Spleen (tissue), 11 donors: ENCODE results near the gene CYP1A2. TPM values are rescaled to one million over a fixed set of nuclear protein-coding genes. Genes with fewer than 3 reads are reported as not detected.
A peak's percentile ranks its signal among the peaks of the same experiment; 100 is the strongest.

Source experiments
- DNase-seq: peaks from one replicate; pipeline ENCODE4 v3.0.0-alpha.2; 2020
- H3K27ac ChIP-seq, 8 donors: fragments of 200-600 bp; sonication (generic) in 7 of 8; 1 replicate in 4 of 8; 2 replicates in 4 of 8; pipeline versions ENCODE4 v1.5.0 to v1.8.0; 2016 to 2021; ENCODE audit warnings: inconsistent platforms in 4 of 8, mild to moderate bottlenecking in 4 of 8, moderate library complexity in 1 of 8
- H3K27me3 ChIP-seq, 7 donors: fragments of 200-600 bp; sonication (generic) in 6 of 7; replicated peaks in 1 of 7; 1 replicate in 4 of 7; 2 replicates in 3 of 7; pipeline versions ENCODE4 v1.5.0 to v1.8.0; 2016 to 2021; ENCODE audit warnings: inconsistent platforms in 3 of 7, mild to moderate bottlenecking in 1 of 7
- H3K36me3 ChIP-seq, 6 donors: fragments of 200-600 bp; sonication (generic) in 5 of 6; 1 replicate in 4 of 6; 2 replicates in 2 of 6; pipeline versions ENCODE4 v1.5.0 to v1.8.0; 2016 to 2021; ENCODE audit warnings: inconsistent platforms in 2 of 6
- H3K4me1 ChIP-seq, 6 donors: fragments of 200-600 bp; sonication (generic) in 5 of 6; 1 replicate in 3 of 6; 2 replicates in 3 of 6; pipeline versions ENCODE4 v1.5.0 to v1.8.0; 2016 to 2021; ENCODE audit warnings: inconsistent platforms in 3 of 6
- H3K4me3 ChIP-seq, 8 donors: fragments of 200-600 bp; sonication (generic) in 7 of 8; 1 replicate in 4 of 8; 2 replicates in 4 of 8; pipeline versions ENCODE4 v1.5.0 to v1.8.0; 2016 to 2021; ENCODE audit warnings: inconsistent platforms in 4 of 8, mild to moderate bottlenecking in 4 of 8, moderate library complexity in 2 of 8
- H3K9me3 ChIP-seq, 8 donors: fragments of 200-600 bp; sonication (generic) in 7 of 8; 1 replicate in 4 of 8; 2 replicates in 4 of 8; pipeline versions ENCODE4 v1.5.0 to v1.8.0; 2016 to 2021; ENCODE audit warnings: inconsistent platforms in 4 of 8
- POLR2A ChIP-seq, 3 donors: fragments of 450-650 bp; IDR thresholded peaks; one replicate each; pipeline ENCODE4 v1.5.1; 2017; ENCODE audit warnings: antibody characterized with exemption in 3 of 3, mild to moderate bottlenecking in 1 of 3
- POLR2AphosphoS5 ChIP-seq, 3 donors: sonication (generic); formaldehyde crosslinking; IDR thresholded peaks; one replicate each; pipeline ENCODE4 v1.5.1; 2017; ENCODE audit warnings: antibody characterized with exemption in 3 of 3
- WGBS, 5 donors: extraction: QIAGEN DNeasy Blood & Tissue Kit in 3 of 5; methylation state at CpG; one replicate each; pipeline versions ENCODE4 v1.1.5 to v1.1.7; 2013 to 2018; 5-methylcytosine and 5-hydroxymethylcytosine counted together
- intact Hi-C: fragments of 100-400 bp; cut with DNase I; formaldehyde crosslinking; loops from one replicate; pipeline ENCODE4 v1.15.0; 2023; ENCODE audit warnings: low total_unique reads
- polyA plus RNA-seq, 3 donors: library from polyadenylated mRNA; stranded (reverse); fragments of 200-250 nt; gene quantifications; one replicate each; pipeline ENCODE4 v1.2.1, GENCODE V29; 2013
- total RNA-seq, 7 donors: library from RNA; depleted of rRNA in 3 of 7; stranded (reverse); fragments of >200 nt in 3 of 7; fragmentation: NEBNext Ultra II Directional in 4 of 7; extraction: Animal tissue kit (Norgen Biotek cat#: 25700) in 4 of 7; gene quantifications; one replicate each; pipeline versions ENCODE4 v1.1.0 to v1.2.1, GENCODE V29; 2016 to 2021
- TF ChIP-seq, protein P1 (sequence below), 11 experiments: fragments of 200-600 bp in 7 of 11; fragments of 450-650 bp in 4 of 11; sonication (generic) in 4 of 11; IDR thresholded peaks in 8 of 11; conservative IDR thresholded peaks in 3 of 11; 1 replicate in 7 of 11; 2 replicates in 4 of 11; pipeline versions ENCODE4 v1.4.0 to v1.8.0; 2016 to 2021; ENCODE audit warnings: antibody characterized with exemption in 11 of 11, inconsistent platforms in 4 of 11, mild to moderate bottlenecking in 1 of 11
- donor health status: healthy with polysubstance abuse.
- donor health status: DM: no; HTN: no; CAD: no; lungs with moderate emphysema.
- donor health status: DM: no; HTN: no; CAD: no.
- donor health status: Bipolar disorder and iron deficiency.
- donor health status: healthy.
- donor health status: DM: no; HTN: no; CAD: no.
- donor health status: DM: yes; HTN: yes; CAD: no.

Gene CYP1A2
- total and polyA plus RNA-seq, 10 donors: not detected

DNA sequence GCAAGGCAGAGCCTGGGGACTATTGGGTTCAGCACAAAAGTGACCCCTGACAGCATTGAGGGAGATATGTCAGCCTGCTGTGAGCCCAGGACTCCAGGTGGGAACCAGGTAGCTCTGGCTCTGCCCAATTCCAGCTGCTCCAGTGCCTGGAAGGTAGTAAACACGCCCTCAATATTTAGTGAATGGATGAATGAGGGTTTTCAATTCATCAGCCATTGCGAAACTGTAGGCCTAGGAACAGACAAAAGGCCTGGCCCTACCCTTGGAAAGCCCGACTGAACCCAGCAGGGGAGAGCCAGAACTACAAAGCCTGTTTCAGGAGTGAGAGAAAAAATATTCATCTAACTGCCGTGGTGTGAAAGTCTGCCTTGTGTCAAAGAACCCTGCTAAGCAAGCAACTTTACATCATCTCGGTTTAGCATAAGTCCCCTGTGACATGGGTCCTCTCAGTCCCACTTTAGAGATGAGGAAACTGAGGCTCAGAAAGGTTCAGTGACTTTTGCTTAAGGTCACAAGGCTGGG lies 25.1 kb downstream of the CYP1A2 start:
- Histone ChIP-seq H3K9me3 (no peaks in the 10 kb centered on the region), H3K27ac (peak overlapping the region in 4 of 8 donors; percentile 23 to 99 (median 98)), H3K4me1 (peaks cover 57 to 89% (median 80%) of the 10 kb centered on the region in 6 donors), H3K4me3 (no peak overlapping the region), H3K27me3 (no peaks in the 10 kb centered on the region), H3K36me3 (no peaks in the 10 kb centered on the region)
- 71 to 82% (median 74%) methylated on average over 5 of the region's 5 CpGs for WGBS, 5 donors
- intact Hi-C loops: loop anchor here (5.0 to 10.0 kb wide), 2 partner anchors 179 to 431 kb away; partner anchors contain the start of gene C15orf39
- TF ChIP-seq POLR2A (IDR thresholded peaks at IDR 0.05): no peak
- no peak for DNase-seq

DNA sequence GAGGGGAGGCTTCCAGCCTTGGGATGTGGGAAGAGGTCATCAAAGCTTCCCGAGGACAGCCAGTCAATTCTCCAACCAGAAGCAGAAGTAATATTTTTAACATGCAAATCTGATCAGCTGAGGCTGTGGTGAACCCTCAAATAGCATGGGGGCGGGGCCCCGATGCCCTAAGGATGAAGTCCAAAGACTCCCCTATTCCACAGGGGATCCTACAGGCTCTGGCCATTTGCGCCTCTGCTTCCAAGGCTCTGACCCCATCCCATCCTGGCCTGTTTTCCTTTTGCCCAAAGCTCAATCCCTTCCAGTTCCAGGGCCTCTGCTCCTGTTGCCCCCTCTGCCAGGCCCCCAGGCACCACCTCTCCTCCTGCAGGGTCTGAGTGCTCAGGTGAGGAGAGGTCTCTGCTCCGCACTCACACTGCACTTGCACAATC lies 26.5 kb downstream of the CYP1A2 start:
- TF ChIP-seq POLR2A (IDR thresholded peaks at IDR 0.05): no peak
- TF ChIP-seq, protein P1, sequence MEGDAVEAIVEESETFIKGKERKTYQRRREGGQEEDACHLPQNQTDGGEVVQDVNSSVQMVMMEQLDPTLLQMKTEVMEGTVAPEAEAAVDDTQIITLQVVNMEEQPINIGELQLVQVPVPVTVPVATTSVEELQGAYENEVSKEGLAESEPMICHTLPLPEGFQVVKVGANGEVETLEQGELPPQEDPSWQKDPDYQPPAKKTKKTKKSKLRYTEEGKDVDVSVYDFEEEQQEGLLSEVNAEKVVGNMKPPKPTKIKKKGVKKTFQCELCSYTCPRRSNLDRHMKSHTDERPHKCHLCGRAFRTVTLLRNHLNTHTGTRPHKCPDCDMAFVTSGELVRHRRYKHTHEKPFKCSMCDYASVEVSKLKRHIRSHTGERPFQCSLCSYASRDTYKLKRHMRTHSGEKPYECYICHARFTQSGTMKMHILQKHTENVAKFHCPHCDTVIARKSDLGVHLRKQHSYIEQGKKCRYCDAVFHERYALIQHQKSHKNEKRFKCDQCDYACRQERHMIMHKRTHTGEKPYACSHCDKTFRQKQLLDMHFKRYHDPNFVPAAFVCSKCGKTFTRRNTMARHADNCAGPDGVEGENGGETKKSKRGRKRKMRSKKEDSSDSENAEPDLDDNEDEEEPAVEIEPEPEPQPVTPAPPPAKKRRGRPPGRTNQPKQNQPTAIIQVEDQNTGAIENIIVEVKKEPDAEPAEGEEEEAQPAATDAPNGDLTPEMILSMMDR (IDR thresholded peaks at IDR 0.05 in 8 of 11, conservative IDR thresholded peaks at IDR 0.05 in 3 of 11): no peak
- no peak for TF ChIP-seq POLR2AphosphoS5 (IDR thresholded peaks at IDR 0.05)
- Histone ChIP-seq H3K4me1 (peaks cover 69 to 98% (median 91%) of the 10 kb centered on the region in 6 donors), H3K9me3 (no peaks in the 10 kb centered on the region), H3K27me3 (no peaks in the 10 kb centered on the region), H3K27ac (peak overlapping the region; percentile 30 to 99 (median 96)), H3K36me3 (no peaks in the 10 kb centered on the region), H3K4me3 (peak overlapping the region in 1 of 8 donors; percentile 10)
- intact Hi-C loops: loop anchor here (10.0 kb wide), 1 partner anchor 430 kb away; the partner anchor contains the start of gene C15orf39
- WGBS, 5 donors: 44 to 65% (median 54%) methylated on average over 5 of the region's 5 CpGs
- DNase-seq: peak; percentile 77

DNA sequence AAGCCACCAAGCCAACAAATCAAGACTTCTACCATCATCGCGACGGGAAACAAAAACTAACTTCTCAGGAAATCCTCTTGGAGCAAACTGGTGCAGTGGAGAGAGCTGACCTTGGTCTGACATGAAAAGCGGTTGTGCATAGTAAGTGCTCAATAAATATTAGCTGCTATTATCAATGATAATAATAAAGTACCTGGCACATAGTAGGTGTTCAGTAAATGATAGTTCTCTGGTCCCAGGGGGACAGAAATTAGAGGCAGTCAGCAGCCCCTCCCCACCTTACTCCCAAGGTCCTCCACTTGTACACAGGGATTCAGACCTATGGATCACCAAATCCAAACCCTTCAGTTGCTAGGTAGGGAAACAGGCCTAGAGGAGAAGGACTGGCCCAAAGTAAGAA lies 27.2 kb downstream of the CYP1A2 start:
- no peaks in the 10 kb centered on the region for H3K9me3 ChIP-seq
- H3K27me3 ChIP-seq: no peaks in the 10 kb centered on the region
- H3K27ac ChIP-seq: peak overlapping the region; percentile 79 to 99 (median 96)
- H3K4me1 ChIP-seq: peaks cover 75 to 100% (median 95%) of the 10 kb centered on the region in 6 donors
- intact Hi-C loops: loop anchor here (10.0 kb wide), 1 partner anchor 429 kb away; the partner anchor contains the start of gene C15orf39
- TF ChIP-seq POLR2A (IDR thresholded peaks at IDR 0.05): no peak
- TF ChIP-seq, protein P1 (IDR thresholded peaks at IDR 0.05 in 8 of 11, conservative IDR thresholded peaks at IDR 0.05 in 3 of 11): no peak
- no peak for TF ChIP-seq POLR2AphosphoS5 (IDR thresholded peaks at IDR 0.05)
- H3K36me3 ChIP-seq: no peaks in the 10 kb centered on the region
- DNase-seq: no peak
- H3K4me3 ChIP-seq: no peak overlapping the region
- 55 to 65% (median 60%) methylated on average over 4 of the region's 4 CpGs for WGBS, 5 donors

DNA sequence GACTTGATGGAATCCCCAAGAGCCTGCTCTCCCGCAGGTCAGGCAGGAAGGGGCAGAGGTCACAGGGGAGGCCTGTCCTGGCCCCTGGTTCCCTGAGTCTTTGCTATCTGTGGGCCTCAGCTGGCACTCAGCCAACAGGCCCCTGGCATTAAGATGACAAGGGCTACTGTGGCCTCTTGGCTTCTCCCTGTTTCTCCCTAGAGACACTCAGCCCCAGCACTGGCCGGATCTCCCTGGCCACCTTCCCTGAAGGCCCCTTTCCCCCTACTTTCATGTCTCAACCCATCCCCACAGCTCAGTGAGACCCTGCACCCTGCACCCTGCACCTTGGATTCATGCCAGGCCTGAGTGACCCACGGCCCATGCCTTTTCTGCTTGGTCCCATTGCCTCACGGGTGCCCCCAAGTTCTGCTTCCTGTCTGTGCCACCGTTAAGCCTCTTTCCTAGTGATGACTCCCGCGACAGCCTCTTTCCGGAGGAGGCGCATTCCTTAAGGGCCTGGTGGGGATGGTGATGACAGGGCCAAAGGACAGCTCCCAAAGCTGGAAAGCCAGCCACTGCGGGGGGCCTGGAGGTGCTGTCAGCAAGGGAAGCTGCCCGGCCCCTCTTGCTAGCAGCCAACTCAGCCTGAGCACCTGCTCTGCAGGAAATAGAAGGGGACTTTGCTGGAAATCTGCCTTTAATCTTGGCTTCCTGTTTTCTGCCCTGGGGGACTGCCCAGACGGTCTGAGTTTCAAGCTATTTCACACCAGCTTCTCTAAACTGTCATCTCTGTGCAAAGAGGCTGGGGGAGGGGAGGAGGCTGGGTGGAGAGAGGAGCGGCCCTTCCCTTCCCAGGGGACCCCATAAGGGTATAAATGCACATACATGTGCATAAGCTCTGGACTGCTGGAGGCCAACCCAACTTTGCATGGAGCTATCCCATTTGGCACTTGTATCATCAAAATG lies 28.4 kb downstream of the CYP1A2 start:
- H3K9me3 ChIP-seq: no peaks in the 10 kb centered on the region
- no peaks in the 10 kb centered on the region for H3K27me3 ChIP-seq
- peak overlapping the region; percentile 79 to 99 (median 96) for H3K27ac ChIP-seq
- H3K36me3 ChIP-seq: no peaks in the 10 kb centered on the region
- H3K4me1 ChIP-seq: peaks cover 71 to 97% (median 92%) of the 10 kb centered on the region in 6 donors
- DNase-seq: peak; percentile 90
- intact Hi-C loops: loop anchor here (10.0 kb wide), 1 partner anchor 428 kb away; the partner anchor contains the start of gene C15orf39
- 2 to 8% (median 5%) methylated on average over 10 to 13 of the region's 13 CpGs for WGBS, 5 donors
- H3K4me3 ChIP-seq: peak overlapping the region in 4 of 8 donors; percentile 1 to 56 (median 6)
- no peak for TF ChIP-seq POLR2A (IDR thresholded peaks at IDR 0.05)
- peak; percentile 65 to 77 (median 67) for TF ChIP-seq POLR2AphosphoS5 (IDR thresholded peaks at IDR 0.05)
